Stimulated activated CD8-positive, alpha-beta memory T cell treated with anti-CD3 and anti-CD28 coated beads, Interleukin-12 subunit alpha, Interleukin-12 subunit beta, amount 100 ng/mL, for 24 hours (primary cell): ENCODE data around the gene DPF3.

Source experiments
- DNase-seq: peaks from one replicate; pipeline ENCODE4 v3.0.0-alpha.2; 2020; ENCODE audit errors: extremely low read depth

DPF3 gene

DNA sequence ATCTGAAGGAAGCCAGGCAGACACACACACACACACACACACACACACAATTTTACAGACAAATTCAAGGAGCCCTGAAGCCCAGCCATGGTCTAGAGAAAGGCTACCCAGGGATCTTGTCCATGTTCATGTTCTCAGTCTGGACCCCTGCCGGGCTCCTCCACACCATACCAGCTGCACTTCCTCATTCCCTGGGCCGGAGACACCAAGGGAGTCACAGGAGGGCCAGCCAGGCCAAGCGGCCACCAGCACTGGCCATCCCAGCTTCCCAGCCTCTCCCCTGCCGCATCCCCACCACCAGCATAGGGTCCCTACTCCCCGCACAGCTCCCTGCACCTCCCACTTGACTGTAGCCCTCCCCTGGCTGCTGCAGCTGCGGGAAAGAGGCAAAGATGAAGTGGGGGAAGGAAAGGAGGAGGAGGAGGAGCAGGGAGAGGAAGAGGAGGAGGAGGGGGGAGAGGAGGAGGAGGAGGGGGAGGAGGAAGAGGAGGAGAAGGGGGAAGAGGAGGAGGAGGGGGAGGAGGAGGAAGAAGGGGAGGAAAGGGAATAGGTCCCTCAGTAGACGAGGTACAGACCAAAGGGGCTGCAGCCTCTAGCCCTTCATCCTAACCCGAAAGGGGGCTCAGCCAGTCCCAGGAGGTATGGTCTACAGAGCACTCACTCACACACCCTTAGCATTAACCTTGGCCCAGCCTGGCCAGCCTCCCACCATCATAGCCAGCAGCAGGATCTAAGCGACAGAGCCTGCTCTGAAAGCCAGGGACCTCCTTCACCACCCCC lies 293.2 kb downstream of the DPF3 start:
- no peak for DNase-seq

DNA sequence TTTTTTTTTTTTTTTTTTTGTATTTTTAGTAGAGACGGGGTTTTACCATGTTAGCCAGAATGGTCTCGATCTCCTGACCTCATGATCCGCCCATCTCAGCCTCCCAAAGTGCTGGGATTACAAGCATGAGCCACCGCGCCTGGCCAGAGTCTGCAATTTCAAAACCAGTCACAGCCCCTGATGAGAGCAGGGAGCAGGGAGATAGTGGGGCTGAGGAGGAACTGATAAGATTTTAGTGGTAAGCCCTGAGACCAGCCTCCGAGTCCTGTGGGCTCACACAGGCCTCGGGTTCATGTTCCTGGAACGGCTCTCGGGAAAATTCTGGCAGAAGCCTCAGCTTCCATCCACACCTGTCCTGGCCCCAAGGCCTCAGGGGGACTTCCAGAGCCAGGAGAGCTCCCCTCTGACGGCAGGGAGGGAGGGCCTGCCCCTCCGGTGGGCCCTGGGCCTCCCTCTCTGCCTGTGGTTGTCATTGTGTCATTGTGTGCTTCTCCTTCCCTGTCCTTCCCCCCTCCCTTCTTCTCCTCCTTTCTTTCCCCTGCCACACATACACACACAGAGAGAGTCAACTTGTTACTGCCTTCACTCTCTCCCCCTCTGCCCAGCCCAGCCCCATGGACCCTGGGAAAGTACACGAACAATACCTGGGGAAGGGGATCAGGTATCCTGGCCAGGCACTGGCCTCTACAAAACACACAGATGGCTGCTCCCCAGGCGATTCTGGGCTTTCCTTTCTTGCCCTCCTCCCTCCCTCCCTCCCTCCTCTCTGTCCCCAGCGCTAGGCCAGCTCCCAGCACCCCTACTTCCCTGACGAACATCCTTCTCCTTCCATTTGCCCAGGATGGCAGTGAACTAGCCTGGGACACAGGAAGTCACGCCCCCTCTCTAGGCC lies 294.1 kb downstream of the DPF3 start:
- DNase-seq: no peak

DNA sequence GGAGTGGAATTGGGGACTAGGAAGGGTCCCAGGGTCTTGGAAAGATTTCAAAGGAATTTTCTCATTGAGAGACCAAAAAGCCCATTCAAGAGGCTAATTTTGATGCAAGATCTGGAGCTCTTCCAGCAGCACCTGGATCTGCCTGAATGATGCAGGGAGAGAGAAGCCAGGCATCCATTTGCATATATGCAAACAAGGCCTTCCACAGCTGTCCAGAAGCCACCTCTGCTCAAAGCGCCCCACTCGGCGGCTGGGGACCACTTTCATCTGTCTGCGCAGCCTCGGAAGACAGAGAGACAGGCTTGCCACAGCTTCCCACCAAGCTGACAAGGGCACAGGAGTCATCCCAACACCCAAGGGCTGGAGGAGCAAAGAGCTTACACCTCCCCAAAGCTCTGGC lies 295.6 kb downstream of the DPF3 start:
- no peak for DNase-seq

DNA sequence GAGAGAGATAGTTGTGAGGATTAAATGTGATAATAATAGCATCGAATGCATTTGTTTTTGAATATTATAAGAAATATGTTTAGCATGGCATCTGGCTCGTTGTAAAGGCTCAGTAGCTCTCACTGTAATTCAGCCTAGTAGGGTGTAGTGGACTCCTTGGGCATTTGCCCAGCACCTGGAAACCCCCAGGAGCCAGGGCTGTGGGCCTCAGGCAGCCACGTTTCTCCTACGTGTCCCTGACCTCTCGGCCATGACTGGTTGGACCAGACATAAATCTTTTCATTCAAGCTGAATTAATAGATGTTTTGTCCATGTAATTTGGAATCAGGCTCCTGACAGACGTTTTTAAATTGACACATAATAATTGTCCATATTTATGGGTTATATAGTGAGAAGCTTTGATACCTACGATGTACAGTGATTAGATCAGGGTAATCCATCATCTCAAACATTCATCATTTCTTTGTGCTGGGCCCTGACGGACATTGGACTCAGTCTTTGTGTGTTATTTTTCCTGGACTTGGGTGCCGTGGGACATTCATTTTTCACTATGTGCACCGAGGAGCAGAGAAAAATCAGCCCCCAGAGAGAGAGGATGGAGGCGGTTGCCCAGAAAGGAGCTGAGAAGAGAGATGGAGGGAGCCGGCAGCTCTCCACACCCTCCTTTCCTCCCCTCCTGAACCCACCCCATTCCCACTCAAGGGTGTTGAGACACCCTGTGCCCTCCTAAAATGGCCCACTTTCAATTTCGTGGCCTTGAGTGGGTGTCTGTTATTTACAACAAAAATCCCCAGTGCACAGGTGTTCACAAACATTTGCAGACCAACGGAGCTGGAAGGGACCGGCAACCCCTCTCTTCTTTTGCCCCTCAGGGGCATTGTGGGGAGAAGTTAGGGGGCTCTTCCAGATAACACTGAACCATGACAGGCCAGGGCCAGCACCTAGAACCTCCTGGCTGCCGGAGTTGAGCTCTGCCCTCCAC lies 296.4 kb downstream of the DPF3 start:
- DNase-seq: no peak

DNA sequence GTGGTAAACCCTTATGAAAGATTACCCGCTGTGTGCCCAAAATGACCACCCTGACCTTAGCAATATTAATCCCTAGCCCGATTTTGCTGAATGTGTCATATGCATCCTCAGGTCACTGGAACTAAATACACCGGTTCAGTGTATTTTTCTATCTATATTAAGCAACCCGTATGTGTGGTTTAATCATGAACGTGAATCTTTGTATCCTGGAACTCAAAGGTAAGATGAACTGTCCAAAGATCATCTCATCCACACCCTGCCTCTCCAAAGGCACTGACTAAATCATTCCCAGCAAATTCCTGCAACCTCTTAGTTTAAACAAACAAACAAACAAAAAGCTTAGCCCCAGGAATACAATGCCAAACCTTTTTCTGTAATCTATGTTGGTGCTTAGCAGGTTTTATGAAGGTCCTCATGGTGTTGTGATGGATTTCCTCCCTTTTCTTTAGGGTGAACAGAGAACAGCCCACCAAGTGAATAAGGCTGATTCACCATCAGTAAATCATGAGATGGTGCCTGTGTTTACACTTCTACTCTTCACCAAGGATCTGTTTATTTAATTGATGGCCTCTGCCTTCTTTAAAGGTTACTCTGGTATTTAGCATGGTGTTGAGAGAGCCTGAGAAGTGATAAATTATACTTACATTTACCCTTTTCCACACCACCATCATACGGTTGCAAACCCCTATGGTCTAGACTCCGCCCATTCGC lies 298.6 kb downstream of the DPF3 start:
- DNase-seq: no peak

DNA sequence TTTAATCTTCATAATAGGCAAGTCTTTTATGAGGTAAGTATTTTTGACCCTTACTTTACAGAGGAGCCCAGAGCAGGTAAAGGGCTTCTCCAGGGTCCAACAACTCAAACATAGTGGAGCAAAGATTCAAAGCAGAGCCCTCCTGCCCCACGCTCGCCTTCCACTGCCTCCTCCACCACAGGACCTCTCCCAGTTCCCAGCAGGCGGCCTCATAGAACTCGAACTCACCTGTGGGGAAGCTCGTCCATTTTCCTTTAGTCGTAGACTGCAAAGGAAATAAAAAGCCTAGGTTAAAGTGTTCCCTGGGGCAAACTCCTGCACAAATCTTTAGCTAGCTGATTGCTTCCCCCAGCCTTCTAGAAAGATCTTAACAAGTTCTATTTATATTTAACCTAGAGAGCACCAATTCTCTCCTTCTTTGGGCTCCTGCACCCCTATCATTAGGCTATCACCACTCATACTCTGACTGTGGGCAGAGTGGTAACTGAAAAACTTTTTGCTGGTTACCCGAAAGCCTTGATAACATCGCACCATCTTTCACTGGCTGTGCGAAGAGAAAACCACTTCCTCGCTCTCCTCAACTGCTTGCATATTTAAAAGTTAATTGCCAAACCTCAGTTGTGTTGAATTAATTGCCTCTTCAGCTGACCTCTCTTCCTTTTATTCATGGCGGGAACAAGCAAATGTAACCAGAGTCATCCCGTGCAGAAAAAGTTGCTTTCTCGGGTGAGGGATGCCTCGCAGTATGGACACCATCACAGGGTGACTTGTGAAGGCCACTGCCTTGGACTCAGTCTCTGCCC lies 299.6 kb downstream of the DPF3 start:
- DNase-seq: peak; percentile 16

DNA sequence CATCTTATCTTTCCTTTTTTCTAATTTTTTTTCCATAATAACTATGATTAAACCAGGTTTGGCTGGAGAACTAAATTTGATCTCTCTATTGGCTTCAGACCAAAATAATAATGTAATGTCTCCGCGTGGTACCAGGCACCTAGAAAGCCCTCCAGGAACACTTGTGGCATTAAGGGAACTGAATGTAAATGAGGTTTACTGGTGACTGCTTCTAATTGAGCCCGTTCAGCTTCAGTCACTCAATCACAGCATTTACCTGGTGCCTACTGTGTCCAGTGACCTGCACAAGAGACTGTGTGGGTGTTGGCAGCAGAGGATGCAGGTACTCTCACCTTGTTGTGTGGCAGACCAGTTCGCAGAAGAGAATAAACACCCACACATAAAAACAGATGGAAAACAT lies 302.5 kb downstream of the DPF3 start:
- DNase-seq: no peak

DNA sequence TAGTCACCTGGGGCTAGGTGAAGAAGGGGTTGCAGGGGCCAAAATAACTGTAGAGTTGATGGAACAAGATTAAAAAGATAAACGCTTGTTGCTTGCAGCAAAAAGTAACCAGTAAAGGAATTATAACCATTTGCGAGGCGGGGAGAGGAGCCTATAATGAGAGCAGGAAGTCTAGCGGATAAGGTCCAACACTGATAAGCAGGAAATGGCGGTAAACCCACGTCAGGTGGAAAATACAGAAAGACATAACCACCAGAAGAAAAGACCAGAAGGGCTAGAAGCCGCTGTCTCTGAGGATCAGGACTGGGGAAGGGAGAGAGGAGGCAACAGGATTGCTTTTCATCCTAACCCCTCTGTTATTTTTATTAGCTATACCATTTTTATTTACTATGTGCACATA lies 303.3 kb downstream of the DPF3 start:
- no peak for DNase-seq

DNA sequence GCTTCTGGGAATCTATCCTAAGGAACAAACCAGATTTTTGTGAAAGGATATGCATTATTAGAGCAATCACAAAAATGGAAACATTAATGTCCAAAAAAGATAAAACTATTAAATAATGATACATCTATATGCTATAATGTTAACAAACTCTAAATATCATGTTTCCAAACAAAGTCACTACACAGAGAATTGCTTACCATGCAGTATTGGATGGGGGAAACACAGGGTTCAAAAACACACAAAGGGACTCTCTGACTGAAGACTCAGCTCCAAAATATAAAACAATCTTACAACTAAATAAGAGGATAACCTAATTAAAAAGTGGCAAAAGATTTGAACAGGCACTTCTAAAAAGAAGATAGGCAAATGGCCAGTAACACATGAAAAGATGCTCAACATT lies 304.2 kb downstream of the DPF3 start:
- no peak for DNase-seq

DNA sequence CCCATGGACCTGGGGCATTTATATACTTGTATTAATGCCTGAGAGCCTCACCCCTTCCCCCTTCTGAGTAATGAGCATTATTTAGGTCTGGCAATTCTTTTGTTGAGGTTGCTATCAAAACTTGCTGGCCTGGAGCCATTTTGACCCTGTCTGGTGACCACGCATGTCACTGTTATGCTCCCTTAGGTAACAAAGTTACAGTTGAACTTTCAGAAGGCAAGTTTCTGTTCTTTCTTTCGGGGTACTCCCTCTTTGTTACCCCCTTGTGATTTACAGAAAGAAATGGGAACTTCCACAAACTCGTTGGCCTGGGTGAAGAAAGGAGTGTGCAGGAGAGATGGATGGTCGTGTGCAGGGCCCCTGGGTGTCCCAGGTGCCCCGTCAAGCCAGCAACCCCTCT lies 305.4 kb downstream of the DPF3 start:
- no peak for DNase-seq

DNA sequence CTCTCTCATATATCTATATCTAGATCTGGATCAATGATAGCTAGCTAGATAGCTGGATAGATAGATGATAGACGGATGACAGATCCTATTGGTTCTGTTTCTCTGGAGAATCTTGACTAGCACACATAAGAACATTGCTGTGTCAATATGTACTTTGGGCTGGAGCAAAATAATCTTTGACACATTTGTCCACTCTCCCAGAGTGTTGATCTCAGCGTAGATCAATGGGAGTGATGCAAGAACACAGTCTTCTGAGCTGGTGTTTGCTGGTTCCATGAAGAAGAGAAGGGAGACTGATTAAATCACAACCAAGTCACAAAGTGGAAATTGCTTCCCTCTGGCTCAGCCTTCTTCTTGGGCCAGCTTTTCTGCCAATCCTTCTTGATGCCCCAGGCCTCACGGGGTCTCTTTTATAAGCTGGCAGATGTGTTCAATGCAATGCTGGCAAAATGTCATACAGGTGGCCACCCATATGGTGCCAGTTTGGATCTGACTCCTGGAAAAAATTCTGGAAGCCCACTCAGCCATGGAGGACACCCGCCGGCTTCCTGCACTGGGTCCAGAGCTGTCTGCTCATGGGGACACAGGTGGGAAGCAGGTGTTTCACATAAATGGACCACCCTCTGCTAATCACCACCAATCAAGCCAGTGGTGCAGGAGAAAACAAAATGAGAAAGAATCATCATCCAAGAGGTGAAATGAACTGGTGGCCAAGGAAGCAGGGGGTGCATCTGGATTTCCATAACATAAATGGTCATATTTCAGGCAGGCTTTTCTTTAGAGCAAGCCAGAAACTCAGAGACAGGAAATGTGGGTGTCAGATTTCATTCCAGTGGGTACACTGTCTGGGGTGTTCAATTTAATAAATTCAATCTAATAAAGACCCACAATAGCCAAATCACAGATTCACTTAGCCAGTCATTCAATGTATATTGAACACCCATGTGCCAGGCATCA lies 310.3 kb downstream of the DPF3 start:
- no peak for DNase-seq

DNA sequence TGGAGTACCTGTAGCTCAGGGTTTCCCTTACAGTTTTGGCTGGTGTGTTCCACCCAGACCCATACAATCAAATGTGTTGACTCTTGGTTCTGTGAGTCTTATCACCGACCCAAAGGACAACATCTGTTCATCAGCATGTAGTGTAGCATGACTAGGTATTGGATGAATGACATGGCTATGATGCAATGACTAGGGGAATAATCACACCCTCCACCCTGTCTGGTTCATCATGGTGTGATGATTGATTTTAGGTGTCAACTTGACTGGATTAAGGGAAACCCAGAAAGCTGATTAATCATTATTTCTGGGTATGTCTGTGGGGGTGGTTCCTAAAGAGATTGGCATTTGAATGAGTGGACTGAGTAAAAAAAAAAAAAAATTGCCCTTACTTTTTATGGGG lies 311.3 kb downstream of the DPF3 start:
- no peak for DNase-seq

DNA sequence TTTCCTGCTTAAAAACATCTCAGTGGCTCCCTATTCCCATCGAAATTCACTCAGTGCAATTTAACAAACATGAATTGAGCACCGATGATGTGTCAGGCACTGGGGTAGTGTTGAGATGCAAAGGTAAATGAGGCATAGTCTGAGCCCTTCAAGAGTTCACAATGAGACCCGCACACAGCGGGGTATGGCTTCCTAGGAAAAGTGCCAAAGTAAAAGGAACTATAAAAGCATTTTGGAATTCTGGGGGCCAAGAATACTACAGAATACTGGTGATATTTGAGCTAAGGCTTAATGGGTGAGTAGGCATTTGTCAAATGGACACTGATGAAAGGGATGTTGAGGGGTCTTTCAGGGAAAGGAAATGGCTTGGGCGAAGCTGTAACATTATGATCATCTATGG lies 315.4 kb downstream of the DPF3 start:
- DNase-seq: no peak

DNA sequence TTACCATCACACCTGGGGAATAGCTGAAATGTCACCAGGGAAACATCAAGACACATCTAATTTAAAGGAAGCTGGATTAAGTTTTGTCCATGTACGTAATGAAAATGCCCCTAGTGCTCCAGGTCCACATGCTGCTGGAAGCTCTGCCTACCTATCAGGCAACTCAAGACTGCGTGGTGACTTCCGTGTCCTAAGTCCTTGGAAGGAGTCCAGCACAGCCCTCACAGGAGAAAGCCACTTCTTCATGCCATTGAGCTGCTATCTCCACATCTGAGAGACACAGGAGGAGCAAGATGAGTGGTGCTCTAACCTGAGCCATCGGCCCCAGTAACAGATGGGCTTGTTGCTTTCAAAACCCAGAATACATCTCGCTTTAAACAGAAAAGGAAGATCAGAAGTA lies 316.4 kb downstream of the DPF3 start:
- no peak for DNase-seq

DNA sequence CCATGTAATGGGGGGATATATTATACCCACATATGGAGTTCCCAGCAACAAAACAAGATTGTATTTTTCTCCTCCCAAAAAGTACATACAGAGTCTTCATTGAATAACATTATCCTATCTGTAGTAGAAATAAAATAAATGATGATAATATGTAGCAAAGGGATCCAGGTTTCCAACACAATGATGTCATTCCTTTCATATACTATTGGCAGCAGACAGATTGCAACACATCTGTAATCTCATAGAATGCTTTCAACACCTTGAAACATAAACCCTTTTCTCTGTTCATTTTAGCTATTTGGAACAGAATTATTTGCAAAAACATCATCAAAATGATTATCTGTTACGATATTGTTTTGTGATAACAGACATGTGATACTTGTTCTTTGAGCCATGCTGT lies 317.6 kb downstream of the DPF3 start:
- no peak for DNase-seq

DNA sequence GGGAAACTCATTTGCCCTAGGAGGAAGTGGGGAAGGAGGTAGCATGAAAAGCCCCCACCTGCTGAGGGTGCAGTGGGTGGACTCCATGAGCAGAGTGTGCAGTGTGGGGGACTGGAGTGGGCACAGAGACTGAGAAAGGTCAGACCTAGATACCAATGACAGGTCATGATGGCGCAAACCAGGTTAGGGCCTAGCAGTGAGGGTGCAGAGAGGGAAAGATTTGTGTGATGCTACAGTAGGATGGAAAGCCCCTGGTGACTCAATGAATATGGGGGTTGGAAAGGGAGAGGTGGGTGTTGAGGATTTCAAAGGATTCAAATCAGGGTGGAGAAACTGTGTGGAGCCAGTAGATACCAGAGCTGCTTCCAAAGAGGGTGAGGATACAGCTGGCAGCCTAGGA lies 319.2 kb downstream of the DPF3 start:
- no peak for DNase-seq

DNA sequence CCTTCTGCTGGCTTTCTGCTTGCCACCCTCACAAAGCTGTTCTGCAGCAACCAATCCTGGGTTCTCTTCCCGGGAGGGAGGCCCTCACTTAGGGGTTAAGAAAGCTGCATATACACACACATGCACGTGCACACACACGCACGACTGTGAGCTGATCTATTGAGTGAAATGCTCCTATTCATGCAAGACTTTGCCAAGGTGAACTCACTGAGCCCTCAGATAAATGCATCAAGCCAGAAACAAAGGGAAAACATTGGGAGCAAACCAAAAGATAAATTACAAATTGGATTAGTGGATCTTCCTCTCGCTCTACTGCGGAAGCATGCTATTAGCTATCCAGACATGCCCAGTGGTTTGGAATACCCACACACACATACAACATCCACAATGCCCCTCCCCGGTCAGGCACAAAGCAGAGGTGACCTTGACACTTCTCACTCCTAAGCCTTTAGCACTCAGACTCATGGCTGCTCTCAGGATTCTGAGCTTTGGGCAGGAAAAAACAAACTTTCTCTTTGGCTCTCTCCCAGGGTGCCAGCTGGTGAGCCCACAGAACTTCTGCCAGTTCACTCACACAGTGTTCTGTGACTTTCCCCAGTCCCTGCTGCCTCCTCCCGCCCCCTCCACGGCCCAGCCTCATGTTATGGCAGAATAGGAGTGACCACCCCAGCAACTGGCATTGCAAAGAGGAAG lies 320.0 kb downstream of the DPF3 start:
- no peak for DNase-seq
